Common myeloid progenitor, CD34-positive (primary cell): ENCODE results near the gene ERC2.
A peak's percentile ranks its signal among the peaks of the same experiment; 100 is the strongest.

ENCODE experiments used
- CTCF ChIA-PET: fragments of 350-600 bp; sonication (Branson Sonifier 250); formaldehyde crosslinking; loops from one replicate; lab custom pipeline; 2021; ENCODE audit warnings: antibody characterized with exemption; lab: Charles Lee
- POLR2A ChIA-PET: fragments of 350-600 bp; sonication (Branson Sonifier 250); formaldehyde crosslinking; loops from one replicate; lab custom pipeline; 2021; ENCODE audit warnings: antibody characterized with exemption; lab: Charles Lee
- DNase-seq, 3 donors: peaks; one replicate each; pipeline versions ENCODE4 v3.0.0 to v3.0.0-alpha.2; 2013
- H3K27ac ChIP-seq, 2 experiments: 1 replicate in 1 of 2; 2 replicates in 1 of 2; pipeline ENCODE4 v1.7.0; 2013; ENCODE audit warnings: inconsistent platforms in 2 of 2, low read length in 2 of 2, mild to moderate bottlenecking in 2 of 2, low read depth in 1 of 2, moderate library complexity in 1 of 2; ENCODE audit not compliant: severe bottlenecking in 2 of 2, insufficient read depth in 1 of 2, poor library complexity in 1 of 2
- H3K27me3 ChIP-seq, 5 experiments: replicated peaks in 2 of 5; 1 replicate in 3 of 5; 2 replicates in 2 of 5; pipeline versions ENCODE4 v1.6.1 to v1.7.0; 2013; ENCODE audit warnings: low read length in 4 of 5, mild to moderate bottlenecking in 2 of 5, moderate library complexity in 2 of 5, inconsistent platforms in 1 of 5; ENCODE audit not compliant: insufficient read depth in 5 of 5, control insufficient read depth in 4 of 5
- H3K36me3 ChIP-seq, 4 experiments: 1 replicate in 2 of 4; 2 replicates in 2 of 4; pipeline versions ENCODE4 v1.6.1 to v1.7.0; 2013; ENCODE audit warnings: low read length in 3 of 4, control low read depth in 1 of 4, mild to moderate bottlenecking in 1 of 4; ENCODE audit not compliant: control insufficient read depth in 4 of 4, insufficient read depth in 4 of 4
- H3K4me1 ChIP-seq, 4 experiments: 1 replicate in 3 of 4; 2 replicates in 1 of 4; pipeline versions ENCODE4 v1.6.1 to v1.7.1; 2013; ENCODE audit warnings: low read length in 3 of 4, mild to moderate bottlenecking in 3 of 4, control low read depth in 1 of 4, inconsistent platforms in 1 of 4, moderate library complexity in 1 of 4; ENCODE audit not compliant: control insufficient read depth in 4 of 4, insufficient read depth in 4 of 4; ENCODE audit errors: control extremely low read depth in 1 of 4
- H3K4me3 ChIP-seq, 7 experiments: 1 replicate in 4 of 7; 2 replicates in 3 of 7; pipeline versions ENCODE4 v1.5.1 to v1.7.0; 2013; ENCODE audit warnings: mild to moderate bottlenecking in 7 of 7, low read length in 6 of 7, moderate library complexity in 6 of 7, inconsistent platforms in 2 of 7, low read depth in 2 of 7, control low read depth in 1 of 7; ENCODE audit not compliant: insufficient read depth in 4 of 7, control insufficient read depth in 1 of 7; ENCODE audit errors: extremely low read depth in 1 of 7
- H3K9me3 ChIP-seq, 5 experiments: 1 replicate in 4 of 5; 2 replicates in 1 of 5; pipeline versions ENCODE4 v1.6.1 to v1.7.1; 2013; ENCODE audit warnings: low read length in 4 of 5, mild to moderate bottlenecking in 2 of 5, inconsistent platforms in 1 of 5, low read depth in 1 of 5, moderate library complexity in 1 of 5; ENCODE audit not compliant: control insufficient read depth in 4 of 5, insufficient read depth in 2 of 5; ENCODE audit errors: control extremely low read depth in 1 of 5
- WGBS: methylation state at CpG from one replicate; pipeline ENCODE4 v1.1.5; 2013; ENCODE audit not compliant: insufficient coverage; 5-methylcytosine and 5-hydroxymethylcytosine counted together

Gene ERC2

GRCh38 chr3:55750525-55750924 lies 717.7 kb downstream of the ERC2 start:
- peaks cover 0 to 6% (median 0%) of the 10 kb centered on the region in 5 experiments for H3K27me3 ChIP-seq
- no peak overlapping the region for H3K27ac ChIP-seq
- no peaks in the 10 kb centered on the region for H3K4me1 ChIP-seq
- DNase-seq, result no peak
- no peaks in the 10 kb centered on the region for H3K9me3 ChIP-seq
- POLR2A ChIA-PET, result no interaction called here
- CTCF ChIA-PET, result no interaction called here
- WGBS, result 100% methylated on average over 4 of the region's 6 CpGs
- H3K36me3 ChIP-seq, result no peaks in the 10 kb centered on the region
- H3K4me3 ChIP-seq, result no peak overlapping the region

GRCh38 chr3:55749036-55749435 lies 719.2 kb downstream of the ERC2 start:
- Histone ChIP-seq H3K27ac (no peak overlapping the region), H3K27me3 (peaks cover 0 to 4% (median 0%) of the 10 kb centered on the region in 5 experiments), H3K36me3 (no peaks in the 10 kb centered on the region), H3K9me3 (no peaks in the 10 kb centered on the region), H3K4me3 (no peak overlapping the region), H3K4me1 (no peaks in the 10 kb centered on the region)
- ChIA-PET CTCF (no interaction called here), POLR2A (no interaction called here)
- 100% methylated on average over 1 of the region's 1 CpG for WGBS
- no peak for DNase-seq

- H3K9me3 ChIP-seq, result no peaks in the 10 kb centered on the region
- H3K36me3 ChIP-seq, result no peaks in the 10 kb centered on the region
- ChIA-PET POLR2A (no interaction called here), CTCF (interaction anchor here (0.6 to 1.8 kb wide), 7 partner anchors 10 to 498 kb away, joined by 3 to 6 read pairs (median 3); partner anchors contain the start of gene WNT5A)
- H3K4me3 ChIP-seq, result no peak overlapping the region
- H3K27me3 ChIP-seq, result peaks cover 0 to 3% (median under 1%) of the 10 kb centered on the region in 5 experiments
- no peak overlapping the region for H3K27ac ChIP-seq
- DNase-seq, result peak; percentile 10 to 24 (median 12)
- H3K4me1 ChIP-seq, result no peaks in the 10 kb centered on the region
These were observed 721.4 kb downstream of the ERC2 start for GRCh38 chr3:55746808-55747413.

GRCh38 chr3:55742832-55743136 lies 725.5 kb downstream of the ERC2 start:
- Histone ChIP-seq H3K4me1 (no peaks in the 10 kb centered on the region), H3K36me3 (no peaks in the 10 kb centered on the region), H3K27ac (no peak overlapping the region), H3K27me3 (peaks cover 0 to 3% (median 2%) of the 10 kb centered on the region in 5 experiments), H3K4me3 (no peak overlapping the region), H3K9me3 (no peaks in the 10 kb centered on the region)
- POLR2A ChIA-PET, result no interaction called here
- CTCF ChIA-PET, result no interaction called here
- DNase-seq, result no peak
- WGBS, result 94% methylated on average over 2 of the region's 2 CpGs

DNA sequence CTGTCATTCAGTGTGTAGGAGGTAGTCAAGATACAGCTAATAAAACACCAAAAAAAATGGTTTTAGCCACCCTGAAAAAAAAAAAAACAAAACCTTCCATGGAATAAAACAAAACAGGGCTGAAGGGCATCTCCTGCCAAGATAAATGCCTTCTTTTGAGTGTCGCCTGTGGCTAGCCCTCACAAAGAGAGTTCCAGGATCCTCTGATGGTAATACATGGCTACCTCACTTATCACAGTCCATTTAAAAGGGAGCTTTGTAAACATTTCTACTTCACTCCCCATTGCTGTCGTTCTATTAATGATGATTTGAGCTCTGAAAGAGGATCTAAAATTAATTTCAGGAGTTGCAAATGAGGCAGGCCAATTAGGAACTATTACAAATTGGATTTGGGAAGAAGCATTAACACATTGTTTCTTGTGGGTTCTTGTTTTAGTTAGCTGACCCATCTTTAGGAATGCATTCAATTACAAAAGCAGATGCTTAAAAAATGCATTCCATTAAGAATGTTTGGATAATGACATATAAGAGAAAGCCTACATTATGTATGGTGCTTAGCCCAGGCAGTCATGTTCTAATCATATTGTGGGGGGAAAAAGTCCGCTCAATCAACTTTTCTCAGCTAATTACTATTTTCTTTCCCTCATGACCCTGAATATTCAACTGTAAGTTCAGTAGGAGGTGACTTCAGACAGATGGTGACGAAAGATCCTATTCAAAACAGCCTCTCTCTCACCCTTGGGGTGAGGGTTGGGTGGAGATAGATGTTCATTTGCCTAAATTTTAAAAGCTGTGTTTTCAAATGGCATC lies 726.0 kb downstream of the ERC2 start:
- Histone ChIP-seq H3K4me3 (no peak overlapping the region), H3K36me3 (no peaks in the 10 kb centered on the region), H3K27me3 (peaks cover 0 to 4% (median 2%) of the 10 kb centered on the region in 5 experiments), H3K9me3 (no peaks in the 10 kb centered on the region), H3K4me1 (no peaks in the 10 kb centered on the region), H3K27ac (no peak overlapping the region)
- POLR2A ChIA-PET, result no interaction called here
- 88% methylated on average over 1 of the region's 4 CpGs for WGBS
- CTCF ChIA-PET, result interaction anchor here (0.7 to 1.6 kb wide), 2 partner anchors 10 to 887 kb away, joined by 3 read pairs; no protein-coding TSS in a partner anchor
- no peak for DNase-seq

- Histone ChIP-seq H3K36me3 (no peaks in the 10 kb centered on the region), H3K27me3 (peaks cover 1 to 7% (median 4%) of the 10 kb centered on the region in 5 experiments), H3K4me3 (no peak overlapping the region), H3K4me1 (no peaks in the 10 kb centered on the region), H3K9me3 (no peaks in the 10 kb centered on the region), H3K27ac (no peak overlapping the region)
- POLR2A ChIA-PET, result no interaction called here
- CTCF ChIA-PET, result no interaction called here
- WGBS, result 94% methylated on average over 3 of the region's 5 CpGs
- no peak for DNase-seq
These were observed 731.1 kb downstream of the ERC2 start for GRCh38 chr3:55737186-55737585.

- Histone ChIP-seq H3K4me1 (no peaks in the 10 kb centered on the region), H3K27ac (no peak overlapping the region), H3K4me3 (no peak overlapping the region), H3K27me3 (peaks cover 0 to 8% (median 3%) of the 10 kb centered on the region in 5 experiments), H3K9me3 (no peaks in the 10 kb centered on the region), H3K36me3 (no peaks in the 10 kb centered on the region)
- ChIA-PET POLR2A (no interaction called here), CTCF (interaction anchor here (1.2 kb wide), 1 partner anchor 11 kb away, joined by 3 read pairs; no protein-coding TSS in a partner anchor)
- DNase-seq, result no peak
- 92% methylated on average over 3 of the region's 3 CpGs for WGBS
These were observed 732.3 kb downstream of the ERC2 start for GRCh38 chr3:55735976-55736375.
